ENCODE results near the gene MORN3.
A peak's percentile ranks its signal among the peaks of the same experiment; 100 is the strongest.
"Not testable (repeated sequence)": the region's sequence is repeated elsewhere in the genome, so short reads cannot be mapped to it uniquely, and the experiment has no call there.

Gene MORN3

GRCh38 chr12:121689430-121689829, 20.0 kb upstream of the MORN3 start:
- no peak for DNase-seq

DNA sequence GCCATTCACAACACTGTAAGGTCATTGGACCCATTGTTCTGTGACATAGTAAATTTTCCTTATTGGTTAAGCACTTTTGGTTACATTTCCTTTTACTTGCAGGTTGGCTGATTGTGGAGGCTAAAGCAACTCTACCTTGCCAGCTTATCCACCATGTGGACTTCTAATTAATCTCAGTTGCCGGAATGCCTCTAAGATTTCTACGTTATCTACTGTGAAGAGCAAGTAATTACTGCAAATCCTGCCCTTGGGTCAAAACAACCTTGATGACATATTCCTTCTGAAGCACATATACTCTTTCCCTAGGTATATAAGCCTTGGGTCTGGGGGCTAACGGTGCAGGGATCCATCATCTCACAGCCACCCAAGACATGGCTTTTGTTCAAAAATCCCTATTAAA, 19.5 kb upstream of the MORN3 start:
- no peak for DNase-seq

DNA sequence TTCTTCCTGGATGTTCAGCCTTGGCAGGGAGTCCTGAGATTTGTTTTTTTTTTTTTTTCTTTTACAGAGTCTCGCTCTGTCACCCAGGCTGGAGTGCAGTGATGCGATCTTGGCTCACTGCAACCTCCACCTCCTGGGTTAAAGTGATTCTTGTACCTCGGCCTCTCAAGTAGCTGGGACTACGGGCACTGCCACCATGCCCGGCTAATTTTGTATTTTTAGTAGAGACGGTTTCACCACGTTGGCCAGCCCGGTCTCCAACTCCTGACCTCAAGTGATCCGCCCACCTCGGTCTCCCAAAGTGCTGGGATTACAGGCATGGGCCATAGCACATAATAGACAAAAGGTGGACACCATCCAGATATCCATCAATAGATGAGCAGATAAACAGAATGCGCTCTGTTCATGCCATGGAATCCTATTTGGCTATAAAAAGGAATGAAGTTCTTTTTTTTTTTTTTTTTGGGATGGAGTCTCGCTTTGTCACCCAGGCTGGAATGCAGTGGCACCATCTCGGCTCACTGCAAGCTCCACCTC, 10.3 kb upstream of the MORN3 start:
- not testable (repeated sequence) for DNase-seq

DNA sequence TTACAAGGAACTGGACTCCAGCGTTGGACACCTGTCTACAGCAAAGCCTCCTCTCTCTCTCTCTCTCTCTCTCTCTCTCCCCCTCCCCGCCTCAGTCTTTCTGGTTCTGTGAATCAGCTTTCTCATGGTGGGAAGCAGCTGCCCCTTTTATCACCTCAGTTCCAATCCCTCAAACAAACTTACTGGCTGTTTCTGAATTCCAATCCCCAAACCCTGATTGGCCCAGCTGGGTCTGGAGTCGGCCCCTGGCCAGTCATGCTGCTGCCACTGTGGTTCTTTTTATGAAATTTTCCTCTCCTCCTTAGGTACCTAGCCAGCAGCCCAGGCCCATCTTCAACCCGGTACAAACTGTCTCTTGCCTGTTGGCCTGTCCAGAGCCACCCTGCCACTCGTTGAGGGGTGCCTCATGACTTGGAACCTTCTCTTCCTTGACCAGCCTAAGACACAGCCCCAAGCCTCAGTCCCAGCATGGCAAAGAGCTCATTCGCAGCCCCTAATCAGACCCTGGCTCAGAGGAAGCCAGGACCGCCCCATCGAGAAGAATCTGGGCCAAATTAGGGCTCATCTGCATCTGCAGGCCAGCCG, 9.4 kb upstream of the MORN3 start:
- peak; percentile 5 for DNase-seq

DNA sequence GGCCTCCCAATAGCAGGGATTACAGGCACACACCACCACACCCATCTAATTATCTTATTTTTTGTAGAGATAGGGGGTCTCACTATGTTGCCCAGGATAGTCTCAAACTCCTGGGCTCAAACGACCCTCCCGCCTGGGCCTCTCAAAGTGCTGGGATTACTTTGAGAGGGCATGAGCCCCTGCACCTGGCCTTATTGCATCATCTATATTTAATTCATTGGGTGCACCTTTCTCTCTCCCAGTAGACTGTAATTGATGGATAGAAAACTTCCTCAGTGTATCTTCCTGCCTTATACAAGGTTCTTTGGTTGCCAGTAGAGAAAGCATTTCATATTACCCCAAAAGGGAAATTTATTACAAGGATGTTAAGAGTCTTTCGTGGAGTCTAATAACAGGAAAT, 8.9 kb upstream of the MORN3 start:
- DNase-seq = no peak

DNA sequence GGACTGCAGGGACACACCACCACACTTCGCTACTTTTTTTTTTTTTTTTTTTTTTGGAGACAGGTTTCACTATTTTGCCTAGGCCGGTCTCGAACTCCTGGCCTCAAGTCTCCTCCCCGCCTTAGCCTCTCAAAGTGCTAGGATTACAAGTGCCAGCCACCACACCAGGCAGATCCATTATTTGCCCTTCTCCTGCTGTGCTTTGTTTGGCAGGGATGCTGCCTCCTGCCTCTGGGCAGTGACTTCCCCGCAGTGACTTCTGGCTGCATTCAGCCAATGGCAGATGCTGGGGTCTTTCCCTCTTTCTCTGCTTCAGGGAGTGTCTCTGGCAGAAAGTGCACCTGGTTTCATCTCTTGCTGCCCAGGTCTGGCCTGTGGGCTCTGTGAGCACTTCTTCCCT, 6.7 kb upstream of the MORN3 start:
- DNase-seq = no peak

DNA sequence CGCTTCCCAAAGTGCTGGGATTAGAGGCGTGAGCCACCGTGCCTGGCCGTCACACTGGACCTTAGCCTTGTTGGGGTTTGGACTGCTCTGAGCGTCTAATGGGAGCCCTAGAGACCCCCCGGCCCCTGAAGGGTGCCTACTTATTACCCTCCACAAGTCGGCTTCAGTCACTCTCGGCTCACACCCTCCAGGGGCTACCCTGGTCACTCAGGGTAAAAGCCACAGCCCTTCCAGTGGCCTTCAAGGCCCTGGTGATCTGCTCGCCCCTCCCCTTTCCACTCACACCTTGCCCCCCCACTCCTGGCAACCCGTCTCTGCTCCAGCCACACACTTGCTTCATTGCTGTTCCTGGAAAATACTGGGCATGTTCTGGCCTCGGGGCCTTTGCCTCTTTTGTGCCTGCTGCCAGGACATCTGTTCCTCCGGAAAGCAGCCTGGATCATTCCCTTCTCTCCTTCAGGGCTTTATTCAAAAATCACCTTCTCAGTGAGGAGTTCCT, 3.6 kb upstream of the MORN3 start:
- no peak for DNase-seq

GRCh38 chr12:121668750-121669520, 519 bp downstream of the MORN3 start:
- peak; percentile 42 for DNase-seq

GRCh38 chr12:121666829-121667228, 2.6 kb downstream of the MORN3 start:
- DNase-seq = not testable (repeated sequence)

GRCh38 chr12:121663610-121663929, 5.9 kb downstream of the MORN3 start:
- no peak for DNase-seq

DNA sequence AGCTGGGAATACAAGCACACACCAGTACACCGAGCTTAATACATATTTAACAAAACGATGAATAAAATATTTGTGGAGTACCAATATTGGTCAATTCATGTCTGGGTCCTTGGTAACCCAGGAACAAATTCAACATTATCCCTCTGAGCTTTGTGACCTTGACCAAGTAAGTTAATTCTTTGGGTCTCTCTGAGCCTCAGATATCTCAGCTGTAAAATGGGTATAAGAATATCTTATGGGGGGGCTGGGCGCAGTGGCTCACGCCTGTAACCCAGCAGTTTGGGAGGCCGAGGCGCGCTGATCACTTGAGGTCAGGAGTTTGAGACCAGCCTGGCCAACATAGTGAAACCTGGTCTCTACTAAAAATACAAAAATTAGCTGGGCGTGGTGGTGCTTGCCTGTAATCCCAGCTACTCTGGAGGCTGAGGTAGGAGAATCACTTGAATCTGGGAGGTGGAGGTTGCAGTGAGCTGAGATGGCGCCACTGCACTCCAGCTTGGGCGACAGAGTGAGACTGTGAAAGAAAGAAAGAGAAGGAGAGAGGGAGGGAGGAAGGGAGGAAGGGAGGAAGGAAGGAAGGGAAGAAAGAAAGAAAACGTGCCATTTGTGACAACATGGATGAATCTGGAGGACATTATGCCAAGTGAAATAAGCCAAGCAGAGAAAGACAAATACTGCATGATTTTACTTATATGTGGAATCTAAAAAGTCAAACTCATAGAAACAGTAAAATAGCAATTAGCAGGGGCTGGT, 7.9 kb downstream of the MORN3 start:
- not testable (repeated sequence) for DNase-seq

- peak; percentile 9 for DNase-seq
Observed at GRCh38 chr12:121657305-121658008, 12.0 kb downstream of the MORN3 start.

DNA sequence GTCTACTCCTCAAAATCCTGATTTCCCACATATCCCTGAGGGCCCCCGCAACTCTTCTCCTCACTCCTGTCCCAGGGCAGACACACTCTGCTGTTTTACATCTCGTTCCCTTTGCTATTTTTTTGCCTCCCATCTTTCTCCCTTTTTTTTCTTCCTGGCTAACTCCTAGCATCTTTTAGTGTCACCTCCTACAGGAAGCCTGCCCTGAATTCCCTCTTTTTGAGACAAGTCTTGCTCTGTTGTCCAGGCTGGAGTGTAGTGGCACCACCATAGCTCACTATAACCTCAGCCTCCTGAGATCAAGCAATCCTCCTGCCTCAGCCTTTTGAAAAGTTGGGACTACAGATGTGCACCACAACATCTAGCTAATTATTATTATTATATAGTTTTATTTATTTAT, 13.3 kb downstream of the MORN3 start:
- DNase-seq = no peak

DNA sequence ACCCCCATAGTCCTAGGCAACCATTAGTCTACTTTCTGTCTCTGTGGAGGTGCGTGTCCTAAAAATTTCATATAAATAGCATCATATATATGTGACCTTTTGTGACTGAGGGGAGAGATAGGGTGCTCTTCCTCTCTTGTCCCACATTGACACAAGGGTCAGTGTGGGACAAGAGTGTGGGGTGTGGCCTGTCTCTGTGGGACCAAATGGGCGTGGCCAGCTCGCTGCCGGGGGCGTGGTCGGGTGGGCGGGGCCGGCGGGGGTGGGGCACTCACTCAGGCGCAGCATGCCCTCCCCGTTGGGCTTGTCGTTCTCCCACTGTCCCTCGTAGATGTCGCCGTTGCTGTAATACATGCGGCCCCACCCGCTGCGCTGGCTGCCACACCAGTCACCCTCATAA, 15.5 kb downstream of the MORN3 start:
- DNase-seq = no peak

GRCh38 chr12:121652767-121653497, 16.5 kb downstream of the MORN3 start:
- DNase-seq = no peak

DNA sequence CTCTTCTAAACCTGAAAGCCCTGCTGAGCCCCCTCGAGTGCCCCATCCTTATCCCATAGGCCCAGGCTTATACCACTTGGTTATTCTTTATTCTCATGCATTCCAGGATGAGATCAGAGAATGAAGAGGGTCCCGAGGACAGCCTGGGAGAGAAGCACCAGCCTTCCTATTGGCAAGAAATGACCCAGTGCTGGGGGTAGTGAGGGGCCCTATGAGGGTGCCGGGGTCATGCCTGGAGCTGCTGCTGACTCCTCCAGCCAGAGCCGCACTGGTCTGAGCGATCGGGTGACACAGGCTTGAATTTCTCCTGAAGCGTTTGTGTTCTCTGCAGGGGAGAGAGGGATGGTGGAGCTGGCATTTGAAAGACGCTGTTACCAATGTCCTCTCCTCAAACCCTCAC, 18.1 kb downstream of the MORN3 start:
- no peak for DNase-seq

DNA sequence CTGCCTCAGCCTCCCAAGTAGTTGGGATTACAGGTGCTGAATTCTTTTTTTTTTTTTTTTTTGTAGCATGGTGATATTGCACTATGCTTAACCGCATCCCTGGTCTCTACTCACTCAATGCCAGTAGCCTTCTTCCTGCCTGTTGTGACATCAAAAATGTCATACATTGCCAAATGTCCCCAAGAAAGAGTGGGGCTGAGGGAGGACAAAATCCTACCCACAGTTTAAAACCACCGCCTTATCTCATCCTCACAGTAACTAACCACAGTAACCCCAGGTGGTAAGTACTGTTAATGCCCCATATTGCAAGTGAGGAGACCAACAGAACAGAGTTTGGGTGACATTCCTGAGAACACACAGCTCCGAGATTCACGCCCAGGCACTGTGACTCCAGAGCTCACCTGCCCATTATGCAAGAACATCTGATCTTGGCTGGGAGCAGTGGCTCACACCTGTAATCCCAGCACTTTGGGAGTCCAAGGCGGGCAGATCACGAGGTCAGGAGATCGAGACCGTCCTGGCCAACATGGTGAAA, 19.6 kb downstream of the MORN3 start:
- DNase-seq = no peak

DNA sequence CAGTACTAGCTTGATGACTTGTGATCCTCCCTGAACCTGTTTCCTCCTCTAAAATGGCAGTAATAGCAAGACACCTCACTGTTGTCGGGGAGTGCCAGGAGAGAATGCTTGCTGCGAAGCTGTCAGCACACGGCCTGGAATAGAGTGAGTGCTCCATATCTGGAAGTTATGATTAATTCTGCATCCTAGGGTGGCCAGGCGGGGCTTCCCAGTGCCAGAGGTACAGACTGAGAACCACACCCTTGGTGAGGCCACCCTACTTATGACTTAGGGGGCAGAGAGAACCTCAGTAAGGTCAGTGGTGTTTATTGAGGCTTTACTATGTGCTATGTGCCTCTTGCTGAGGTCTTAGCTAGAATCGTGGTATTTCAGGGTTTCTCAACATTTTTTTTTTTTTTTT, 20.1 kb downstream of the MORN3 start:
- no peak for DNase-seq

GRCh38 chr12:121648458-121649028, 20.9 kb downstream of the MORN3 start:
- DNase-seq = no peak

GRCh38 chr12:121641343-121641630, 28.2 kb downstream of the MORN3 start:
- DNase-seq = no peak

DNA sequence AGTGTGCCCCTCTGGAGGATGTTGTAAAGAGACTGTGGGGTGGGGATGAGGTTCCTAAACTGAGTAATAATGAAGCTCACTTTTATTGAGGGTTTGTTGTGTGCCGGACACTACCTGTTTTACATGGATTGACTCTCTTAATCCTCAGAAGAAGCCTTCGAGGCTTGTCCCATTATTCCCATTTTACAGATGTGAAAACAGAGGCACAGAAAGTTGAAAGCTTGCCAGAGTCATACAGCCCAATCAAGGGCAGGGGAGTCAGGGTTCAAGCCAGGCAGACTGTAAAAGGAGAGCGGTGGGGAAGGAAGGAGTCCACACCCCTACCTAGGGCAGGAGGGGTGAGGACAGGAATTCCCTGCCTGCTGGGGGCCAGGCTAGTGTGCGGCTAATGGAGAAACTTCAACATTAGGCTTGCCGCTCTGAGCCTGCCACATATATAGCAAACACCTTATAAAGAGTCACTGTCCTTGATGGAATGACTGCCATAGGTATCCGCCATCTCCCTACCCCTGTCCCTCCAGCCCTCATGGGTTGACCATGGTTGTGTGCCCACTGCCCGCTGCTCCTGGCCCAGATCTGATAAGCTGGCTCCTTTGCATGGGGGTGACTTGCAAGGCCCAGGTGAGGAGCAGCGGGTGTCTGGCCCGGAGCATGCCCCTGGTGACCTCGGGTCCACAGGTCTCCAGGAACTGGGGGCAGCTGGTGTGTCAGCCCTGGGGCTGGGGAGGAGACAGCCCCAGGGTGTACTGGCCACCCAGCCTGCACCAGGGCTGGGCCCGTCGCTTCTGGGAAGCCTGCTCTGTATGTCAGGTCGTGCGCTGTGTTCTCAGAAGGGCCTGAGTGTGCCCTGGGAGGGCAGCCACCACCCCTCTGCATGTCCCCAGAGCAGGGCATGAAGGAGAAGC, 30.9 kb downstream of the MORN3 start:
- DNase-seq = no peak
